Hepatocyte (in vitro differentiated cells): ENCODE data around the gene LEKR1. TPM values are rescaled to one million over a fixed set of nuclear protein-coding genes. Genes with fewer than 3 reads are reported as not detected.

ENCODE experiments used
- DNase-seq: peaks from one replicate; pipeline ENCODE4 v3.0.0-alpha.2; 2016; ENCODE audit warnings: low spot score
- H2AFZ ChIP-seq: fragments of 200-600 bp; sonication (generic); 2 replicates; pipeline ENCODE4 v1.6.0; 2016; ENCODE audit warnings: antibody characterized with exemption, mild to moderate bottlenecking
- H3K27ac ChIP-seq: fragments of 200-600 bp; sonication (generic); 2 replicates; pipeline ENCODE4 v1.5.1; 2016; ENCODE audit warnings: mild to moderate bottlenecking
- H3K27me3 ChIP-seq: fragments of 200-600 bp; sonication (generic); 2 replicates; pipeline ENCODE4 v1.6.1; 2016
- H3K36me3 ChIP-seq: fragments of 200-600 bp; sonication (generic); replicated peaks from 2 replicates; pipeline ENCODE4 v1.5.1; 2016; ENCODE audit warnings: low read depth; ENCODE audit not compliant: insufficient read depth
- H3K4me1 ChIP-seq: fragments of 200-600 bp; sonication (generic); 2 replicates; pipeline ENCODE4 v1.5.1; 2016; ENCODE audit warnings: mild to moderate bottlenecking, moderate library complexity; ENCODE audit not compliant: insufficient read depth
- H3K4me2 ChIP-seq: fragments of 200-600 bp; sonication (generic); 2 replicates; pipeline ENCODE4 v1.6.0; 2016
- H3K4me3 ChIP-seq: fragments of 200-600 bp; sonication (generic); 2 replicates; pipeline ENCODE4 v1.5.1; 2016; ENCODE audit warnings: mild to moderate bottlenecking
- H3K79me2 ChIP-seq: fragments of 200-600 bp; sonication (generic); 2 replicates; pipeline ENCODE4 v1.6.0; 2017; ENCODE audit warnings: mild to moderate bottlenecking
- H3K9me2 ChIP-seq: fragments of 200-600 bp; sonication (generic); replicated peaks from 2 replicates; pipeline ENCODE4 v1.6.0; 2017; ENCODE audit warnings: mild to moderate bottlenecking; ENCODE audit not compliant: insufficient read depth
- H3K9me3 ChIP-seq: fragments of 200-600 bp; sonication (generic); 2 replicates; pipeline ENCODE4 v1.5.1; 2016; ENCODE audit warnings: low read depth, mild to moderate bottlenecking
- H4K20me1 ChIP-seq: fragments of 200-600 bp; sonication (generic); 2 replicates; pipeline ENCODE4 v1.6.0; 2016; ENCODE audit warnings: mild to moderate bottlenecking; ENCODE audit not compliant: insufficient read depth, poor library complexity, severe bottlenecking
- EZH2 ChIP-seq: fragments of 200-600 bp; sonication (generic); IDR thresholded peaks from 2 replicates; pipeline ENCODE4 v1.6.1; 2016; ENCODE audit warnings: antibody characterized with exemption, mild to moderate bottlenecking, borderline replicate concordance
- EZH2phosphoT487 ChIP-seq: fragments of 200-600 bp; sonication (generic); IDR thresholded peaks from one replicate; pipeline ENCODE4 v1.6.1; 2018; ENCODE audit warnings: antibody characterized with exemption, mild to moderate bottlenecking, low read depth, moderate library complexity; ENCODE audit not compliant: unreplicated experiment, severe bottlenecking
- WGBS: methylation state at CpG from one replicate; pipeline ENCODE4 v1.1.6; 2016; ENCODE audit warnings: low lambda C conversion rate; ENCODE audit errors: missing lambda C conversion rate; 5-methylcytosine and 5-hydroxymethylcytosine counted together
- polyA plus RNA-seq: library from polyadenylated mRNA; unstranded; fragments of >200 nt; fragmentation: Nextera tagmentation; extraction: Ambion mirVana; gene quantifications from 2 replicates; pipeline ENCODE4 v1.2.1, GENCODE V29; 2016
- total RNA-seq: library from RNA; depleted of rRNA; stranded (reverse); fragments of >200 nt; gene quantifications from 2 replicates; pipeline ENCODE4 v1.2.3, GENCODE V29; 2014
- TF ChIP-seq, protein P1 (sequence below): fragments of 200-600 bp; sonication (generic); IDR thresholded peaks from 2 replicates; pipeline ENCODE4 v1.5.1; 2016; ENCODE audit warnings: antibody characterized with exemption, mild to moderate bottlenecking; ENCODE audit not compliant: poor library complexity

LEKR1 gene
- total and polyA plus RNA-seq, 2 experiments from 2014 or later: 1.1 to 2.1 TPM

DNA sequence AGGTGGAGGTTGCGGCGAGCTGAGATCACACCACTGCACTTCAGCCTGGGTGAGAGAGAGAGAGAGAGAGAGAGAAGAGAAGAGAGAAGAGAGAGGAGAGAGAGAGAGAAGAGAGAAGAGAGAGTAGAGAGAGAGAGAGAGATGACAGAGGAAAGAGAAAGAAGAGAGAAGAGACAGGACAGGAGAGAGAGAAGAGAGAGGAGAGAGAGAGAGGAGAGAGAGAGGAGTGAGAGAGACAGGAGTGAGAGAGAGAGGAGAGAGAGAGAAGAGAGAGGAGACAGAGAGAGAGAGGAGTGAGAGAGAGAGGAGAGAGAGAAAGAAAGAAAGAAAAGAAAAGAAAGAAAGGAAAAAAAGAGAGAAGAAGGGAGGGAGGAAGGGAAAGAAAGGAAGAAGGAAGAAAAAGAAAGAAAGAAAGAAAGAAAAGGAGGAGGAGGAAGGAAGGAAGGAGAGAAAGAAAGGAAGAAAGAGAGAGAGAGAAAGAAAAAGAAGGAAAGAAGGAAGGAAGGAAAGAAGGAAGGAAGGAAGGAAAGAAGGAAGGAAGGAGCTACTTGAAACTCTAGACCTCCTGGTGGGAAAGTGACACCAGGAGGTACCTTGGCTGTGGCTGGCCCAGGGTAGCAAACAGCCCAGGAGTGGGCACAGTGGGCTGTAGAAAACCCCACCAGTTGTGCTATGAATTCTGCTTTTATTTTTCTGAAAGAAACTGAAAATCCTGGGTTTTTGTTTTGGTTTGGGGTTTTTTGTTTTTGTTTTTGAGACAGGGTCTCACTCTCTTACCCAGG, 245.8 kb downstream of the LEKR1 start:
- no peak overlapping the region for H3K4me2 ChIP-seq
- no peaks in the 10 kb centered on the region for H3K9me2 ChIP-seq
- H4K20me1 ChIP-seq: no peaks in the 10 kb centered on the region
- TF ChIP-seq, protein P1, sequence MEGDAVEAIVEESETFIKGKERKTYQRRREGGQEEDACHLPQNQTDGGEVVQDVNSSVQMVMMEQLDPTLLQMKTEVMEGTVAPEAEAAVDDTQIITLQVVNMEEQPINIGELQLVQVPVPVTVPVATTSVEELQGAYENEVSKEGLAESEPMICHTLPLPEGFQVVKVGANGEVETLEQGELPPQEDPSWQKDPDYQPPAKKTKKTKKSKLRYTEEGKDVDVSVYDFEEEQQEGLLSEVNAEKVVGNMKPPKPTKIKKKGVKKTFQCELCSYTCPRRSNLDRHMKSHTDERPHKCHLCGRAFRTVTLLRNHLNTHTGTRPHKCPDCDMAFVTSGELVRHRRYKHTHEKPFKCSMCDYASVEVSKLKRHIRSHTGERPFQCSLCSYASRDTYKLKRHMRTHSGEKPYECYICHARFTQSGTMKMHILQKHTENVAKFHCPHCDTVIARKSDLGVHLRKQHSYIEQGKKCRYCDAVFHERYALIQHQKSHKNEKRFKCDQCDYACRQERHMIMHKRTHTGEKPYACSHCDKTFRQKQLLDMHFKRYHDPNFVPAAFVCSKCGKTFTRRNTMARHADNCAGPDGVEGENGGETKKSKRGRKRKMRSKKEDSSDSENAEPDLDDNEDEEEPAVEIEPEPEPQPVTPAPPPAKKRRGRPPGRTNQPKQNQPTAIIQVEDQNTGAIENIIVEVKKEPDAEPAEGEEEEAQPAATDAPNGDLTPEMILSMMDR: no peak
- TF ChIP-seq EZH2phosphoT487: no peak
- TF ChIP-seq EZH2: no peak
- DNase-seq: no peak
- H3K27ac ChIP-seq: no peak overlapping the region
- no peak overlapping the region for H2AFZ ChIP-seq
- H3K27me3 ChIP-seq: no peaks in the 10 kb centered on the region
- H3K79me2 ChIP-seq: no peaks in the 10 kb centered on the region
- WGBS: 96% methylated on average over 2 of the region's 2 CpGs
- no peaks in the 10 kb centered on the region for H3K36me3 ChIP-seq
- no peak overlapping the region for H3K4me3 ChIP-seq
- no peaks in the 10 kb centered on the region for H3K9me3 ChIP-seq
- peaks cover 8% of the 10 kb centered on the region for H3K4me1 ChIP-seq

GRCh38 chr3:157073810-157074209, 247.7 kb downstream of the LEKR1 start:
- H3K4me1 ChIP-seq: peaks cover 8% of the 10 kb centered on the region
- H3K27me3 ChIP-seq: no peaks in the 10 kb centered on the region
- no peak overlapping the region for H3K27ac ChIP-seq
- DNase-seq: no peak
- no peak overlapping the region for H2AFZ ChIP-seq
- 61% methylated on average over 4 of the region's 4 CpGs for WGBS
- no peak overlapping the region for H3K4me2 ChIP-seq
- H3K9me2 ChIP-seq: no peaks in the 10 kb centered on the region
- no peaks in the 10 kb centered on the region for H3K9me3 ChIP-seq
- H3K36me3 ChIP-seq: no peaks in the 10 kb centered on the region
- no peaks in the 10 kb centered on the region for H3K79me2 ChIP-seq
- no peaks in the 10 kb centered on the region for H4K20me1 ChIP-seq
- no peak for TF ChIP-seq EZH2phosphoT487
- TF ChIP-seq EZH2: no peak
- TF ChIP-seq, protein P1: no peak
- no peak overlapping the region for H3K4me3 ChIP-seq

DNA sequence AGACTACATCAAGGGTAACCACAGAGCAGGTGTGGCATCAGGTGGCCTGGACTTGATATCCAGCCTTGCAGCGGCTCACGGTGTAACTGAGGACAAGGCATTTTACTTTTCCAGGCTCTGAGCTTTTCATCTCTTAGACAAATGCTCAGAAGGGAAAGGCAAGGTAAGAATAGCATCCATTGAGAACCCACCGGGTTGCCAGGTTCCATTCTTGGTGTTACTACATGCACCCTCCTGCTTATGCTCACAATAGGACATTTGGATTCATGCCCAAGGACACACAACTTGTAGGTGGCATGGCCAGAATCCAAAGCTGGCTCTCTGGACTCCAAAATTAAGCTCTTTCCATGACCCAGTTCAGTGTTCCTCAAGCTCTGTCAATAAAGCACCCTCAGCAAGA, 248.3 kb downstream of the LEKR1 start:
- WGBS: 96% methylated on average over 3 of the region's 3 CpGs
- Histone ChIP-seq H3K27ac (no peak overlapping the region), H3K9me3 (no peaks in the 10 kb centered on the region), H3K4me2 (no peak overlapping the region), H3K79me2 (no peaks in the 10 kb centered on the region), H3K36me3 (no peaks in the 10 kb centered on the region), H3K4me3 (no peak overlapping the region), H2AFZ (no peak overlapping the region), H4K20me1 (no peaks in the 10 kb centered on the region), H3K27me3 (no peaks in the 10 kb centered on the region), H3K4me1 (peaks cover 8% of the 10 kb centered on the region), H3K9me2 (no peaks in the 10 kb centered on the region)
- DNase-seq: no peak
- TF ChIP-seq, protein P1: no peak
- TF ChIP-seq EZH2phosphoT487 (no peak), EZH2 (no peak)
